NB4 (cell line): Measurements from ENCODE around the gene JAK2.
"Not testable (repeated sequence)": the region's sequence is repeated elsewhere in the genome, so short reads cannot be mapped to it uniquely, and the experiment has no call there.

ENCODE experiments used
- CTCF ChIP-seq: IDR thresholded peaks from one replicate; pipeline ENCODE4 v1.5.1; 2012; ENCODE audit warnings: low read depth, low read length
- MYC ChIP-seq: IDR thresholded peaks from 2 replicates; pipeline ENCODE4 v1.6.1; 2011; ENCODE audit warnings: low read depth, low read length
- POLR2A ChIP-seq: IDR thresholded peaks from 2 replicates; pipeline ENCODE4 v1.6.1; 2011; ENCODE audit warnings: mild to moderate bottlenecking; ENCODE audit not compliant: insufficient read length; ENCODE audit errors: extremely low read depth

- TF ChIP-seq MYC, CTCF, POLR2A: not testable (repeated sequence)
These were observed 40.5 kb upstream of the JAK2 start for GRCh38 chr9:4944431-4945211.
